Tibial artery (tissue), 4 donors: ENCODE results near the gene TDG.
A peak's percentile ranks its signal among the peaks of the same experiment; 100 is the strongest.

Experiments
- DNase-seq, 2 donors: peaks; one replicate each; pipeline ENCODE4 v3.0.0-alpha.2; 2019
- H3K27ac ChIP-seq, 2 donors: fragments of 200-600 bp; sonication (generic) in 1 of 2; 1 replicate in 1 of 2; 2 replicates in 1 of 2; pipeline ENCODE4 v1.5.1; 2018 to 2019; ENCODE audit warnings: mild to moderate bottlenecking in 1 of 2
- H3K27me3 ChIP-seq, 2 donors: fragments of 200-600 bp; sonication (generic) in 1 of 2; one replicate each; pipeline versions ENCODE4 v1.5.1 to v1.6.0; 2016 to 2019
- H3K36me3 ChIP-seq, 3 donors: fragments of 200-600 bp; sonication (generic) in 2 of 3; one replicate each; pipeline ENCODE4 v1.5.1; 2016 to 2019; ENCODE audit warnings: mild to moderate bottlenecking in 2 of 3
- H3K4me1 ChIP-seq, 4 donors: fragments of 200-600 bp; sonication (generic) in 2 of 4; 1 replicate in 3 of 4; 2 replicates in 1 of 4; pipeline ENCODE4 v1.5.1; 2016 to 2019
- H3K4me3 ChIP-seq, 2 donors: fragments of 200-600 bp; sonication (generic) in 1 of 2; 1 replicate in 1 of 2; 2 replicates in 1 of 2; pipeline ENCODE4 v1.5.1; 2018 to 2019; ENCODE audit warnings: mild to moderate bottlenecking in 2 of 2
- H3K9me3 ChIP-seq, 3 donors: fragments of 200-600 bp; sonication (generic) in 1 of 3; one replicate each; pipeline ENCODE4 v1.5.1; 2016 to 2019
- intact Hi-C: fragments of 100-400 bp; cut with DNase I; formaldehyde crosslinking; loops from one replicate; pipeline ENCODE4 v1.15.0; 2023; ENCODE audit warnings: low total_unique reads
- TF ChIP-seq, protein P1 (sequence below), 2 experiments: fragments of 200-600 bp in 1 of 2; fragments of 450-650 bp in 1 of 2; IDR thresholded peaks; one replicate each; pipeline ENCODE4 v1.5.1; 2017 to 2019; ENCODE audit warnings: antibody characterized with exemption in 2 of 2, mild to moderate bottlenecking in 1 of 2, moderate library complexity in 1 of 2

The TDG gene

GRCh38 chr12:103964805-103965204 lies 867 bp upstream of the TDG start:
- peak overlapping the region; percentile 94 to 96 for H3K4me3 ChIP-seq
- no peaks in the 10 kb centered on the region for H3K27me3 ChIP-seq
- no peak for DNase-seq
- H3K27ac ChIP-seq = peak overlapping the region; percentile 97 to 98
- intact Hi-C loops = loop anchor here (5.0 to 10.0 kb wide), 3 partner anchors 88 to 140 kb away; partner anchors contain the start of gene HCFC2
- peaks cover 0 to 9% (median 0%) of the 10 kb centered on the region in 3 donors for H3K36me3 ChIP-seq
- H3K4me1 ChIP-seq = peaks cover 0 to 49% (median 35%) of the 10 kb centered on the region in 4 donors
- no peaks in the 10 kb centered on the region for H3K9me3 ChIP-seq
- TF ChIP-seq, protein P1, sequence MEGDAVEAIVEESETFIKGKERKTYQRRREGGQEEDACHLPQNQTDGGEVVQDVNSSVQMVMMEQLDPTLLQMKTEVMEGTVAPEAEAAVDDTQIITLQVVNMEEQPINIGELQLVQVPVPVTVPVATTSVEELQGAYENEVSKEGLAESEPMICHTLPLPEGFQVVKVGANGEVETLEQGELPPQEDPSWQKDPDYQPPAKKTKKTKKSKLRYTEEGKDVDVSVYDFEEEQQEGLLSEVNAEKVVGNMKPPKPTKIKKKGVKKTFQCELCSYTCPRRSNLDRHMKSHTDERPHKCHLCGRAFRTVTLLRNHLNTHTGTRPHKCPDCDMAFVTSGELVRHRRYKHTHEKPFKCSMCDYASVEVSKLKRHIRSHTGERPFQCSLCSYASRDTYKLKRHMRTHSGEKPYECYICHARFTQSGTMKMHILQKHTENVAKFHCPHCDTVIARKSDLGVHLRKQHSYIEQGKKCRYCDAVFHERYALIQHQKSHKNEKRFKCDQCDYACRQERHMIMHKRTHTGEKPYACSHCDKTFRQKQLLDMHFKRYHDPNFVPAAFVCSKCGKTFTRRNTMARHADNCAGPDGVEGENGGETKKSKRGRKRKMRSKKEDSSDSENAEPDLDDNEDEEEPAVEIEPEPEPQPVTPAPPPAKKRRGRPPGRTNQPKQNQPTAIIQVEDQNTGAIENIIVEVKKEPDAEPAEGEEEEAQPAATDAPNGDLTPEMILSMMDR (IDR thresholded peaks at IDR 0.05) = no peak

DNA sequence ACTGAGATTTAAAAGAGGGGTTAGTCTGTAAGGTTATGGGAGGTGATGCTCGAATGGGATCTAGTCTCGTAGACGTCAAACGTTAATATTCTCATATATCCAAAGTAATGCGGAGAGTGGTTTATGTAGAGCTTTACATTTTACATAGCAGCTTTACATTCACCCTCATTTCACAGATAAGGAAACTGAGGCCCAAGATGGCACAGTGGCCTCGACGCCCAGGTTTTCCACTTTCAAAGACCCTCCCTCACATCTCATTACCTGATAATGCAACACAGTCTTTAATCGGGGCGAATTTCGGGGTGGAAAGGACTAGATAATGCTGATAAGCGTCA lies 450 bp upstream of the TDG start:
- Histone ChIP-seq H3K36me3 (peaks cover 0 to 9% (median 0%) of the 10 kb centered on the region in 3 donors), H3K4me3 (peak overlapping the region; percentile 94 to 96), H3K9me3 (no peaks in the 10 kb centered on the region), H3K27ac (peak overlapping the region; percentile 97 to 98), H3K4me1 (peaks cover 0 to 53% (median 38%) of the 10 kb centered on the region in 4 donors), H3K27me3 (no peaks in the 10 kb centered on the region)
- intact Hi-C loops = loop anchor here (5.0 to 10.0 kb wide), 3 partner anchors 88 to 140 kb away; partner anchors contain the start of gene HCFC2
- TF ChIP-seq, protein P1 (IDR thresholded peaks at IDR 0.05) = no peak
- no peak for DNase-seq

GRCh38 chr12:103966736-103967135 lies 1.1 kb downstream of the TDG start:
- Histone ChIP-seq H3K36me3 (peaks cover 0 to 9% (median 0%) of the 10 kb centered on the region in 3 donors), H3K9me3 (no peaks in the 10 kb centered on the region), H3K27me3 (no peaks in the 10 kb centered on the region), H3K27ac (peak overlapping the region; percentile 97 to 98), H3K4me1 (peaks cover 0 to 63% (median 40%) of the 10 kb centered on the region in 4 donors), H3K4me3 (peak overlapping the region; percentile 94 to 96)
- intact Hi-C loops = loop anchor here (5.0 to 10.0 kb wide), 3 partner anchors 89 to 138 kb away; partner anchors contain the start of gene HCFC2
- TF ChIP-seq, protein P1 (IDR thresholded peaks at IDR 0.05) = no peak
- no peak for DNase-seq

DNA sequence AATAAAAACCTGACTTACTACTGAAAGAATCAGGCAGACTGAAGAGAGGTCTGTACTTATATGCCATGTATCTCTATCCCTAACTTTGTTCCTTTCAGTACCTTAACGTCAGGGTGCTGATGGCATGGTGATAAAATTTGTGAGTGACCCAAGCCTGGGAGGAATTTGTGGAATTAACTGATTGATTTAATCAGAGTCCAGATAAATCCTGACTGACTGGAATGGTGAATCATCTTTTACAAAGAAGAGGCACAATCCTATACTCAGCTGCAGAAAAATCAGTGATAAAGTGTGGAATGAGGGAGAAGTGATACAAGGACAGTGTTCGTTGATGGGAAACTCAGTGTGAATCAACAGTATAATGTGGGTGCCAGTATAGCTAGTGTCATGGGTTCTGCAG lies 3.7 kb downstream of the TDG start:
- Histone ChIP-seq H3K36me3 (peaks cover 0 to 16% (median 0%) of the 10 kb centered on the region in 3 donors), H3K4me1 (peaks cover 0 to 60% (median 34%) of the 10 kb centered on the region in 4 donors), H3K27ac (no peak overlapping the region), H3K27me3 (no peaks in the 10 kb centered on the region), H3K9me3 (no peaks in the 10 kb centered on the region), H3K4me3 (no peak overlapping the region)
- TF ChIP-seq, protein P1 (IDR thresholded peaks at IDR 0.05) = no peak
- intact Hi-C loops = loop anchor here (5.0 to 10.0 kb wide), 3 partner anchors 92 to 135 kb away; partner anchors contain the start of gene HCFC2
- no peak for DNase-seq

DNA sequence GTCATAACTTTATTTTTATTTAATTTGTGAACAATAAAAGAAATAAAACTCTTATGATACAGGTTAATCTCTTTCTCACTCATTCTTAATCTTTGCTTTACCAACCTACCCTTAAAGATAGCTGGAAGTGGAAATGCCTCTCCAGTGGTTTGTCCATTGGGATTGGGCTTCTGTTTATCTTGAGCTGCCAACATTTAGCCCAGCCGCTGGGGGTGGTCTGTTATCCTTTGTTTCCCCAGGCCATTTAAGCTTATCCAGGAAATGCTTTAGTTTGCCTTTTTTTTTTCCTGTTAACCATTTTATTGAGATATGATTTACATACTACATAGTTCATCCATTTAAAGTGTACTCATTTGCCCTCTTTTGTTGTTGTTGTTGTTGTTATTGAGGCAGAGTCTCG lies 8.2 kb downstream of the TDG start:
- DNase-seq = no peak
- H3K4me3 ChIP-seq = no peak overlapping the region
- peaks cover 17 to 35% (median 22%) of the 10 kb centered on the region in 3 donors for H3K36me3 ChIP-seq
- intact Hi-C loops = no loop called here
- no peak overlapping the region for H3K27ac ChIP-seq
- no peaks in the 10 kb centered on the region for H3K27me3 ChIP-seq
- peaks cover 0 to 35% (median 10%) of the 10 kb centered on the region in 4 donors for H3K4me1 ChIP-seq
- H3K9me3 ChIP-seq = no peaks in the 10 kb centered on the region
- TF ChIP-seq, protein P1 (IDR thresholded peaks at IDR 0.05) = no peak
